RWPE2 (cell line): ENCODE data around the gene STX5.

Experiments used
- ATAC-seq: fragments of 200-7000 bp; cut with Tn5 transposase; 3 replicates; pipeline ENCODE4 v1.9.1; 2021; ENCODE audit warnings: low read depth
- DNase-seq: peaks from one replicate; pipeline ENCODE4 v3.0.0-alpha.2; 2020; ENCODE audit warnings: low spot score
- H3K27ac ChIP-seq: fragments of 450-650 bp; 2 replicates; pipeline ENCODE4 v1.5.1; 2017; ENCODE audit warnings: mild to moderate bottlenecking; ENCODE audit not compliant: poor library complexity, severe bottlenecking
- H3K27me3 ChIP-seq: fragments of 250-450 bp; sonication (Bioruptor Pico); 2 replicates; pipeline ENCODE4 v1.5.1; 2021; ENCODE audit warnings: mild to moderate bottlenecking, moderate library complexity; ENCODE audit not compliant: insufficient read depth, poor library complexity, severe bottlenecking
- H3K36me3 ChIP-seq: fragments of 250-450 bp; sonication (Bioruptor Pico); 2 replicates; pipeline ENCODE4 v1.5.1; 2020; ENCODE audit warnings: low read depth, mild to moderate bottlenecking, moderate library complexity
- H3K4me1 ChIP-seq: fragments of 250-450 bp; sonication (Bioruptor Pico); 2 replicates; pipeline ENCODE4 v1.5.1; 2021; ENCODE audit warnings: mild to moderate bottlenecking, moderate library complexity; ENCODE audit not compliant: insufficient read depth, poor library complexity, severe bottlenecking
- H3K4me3 ChIP-seq: fragments of 250-450 bp; sonication (Bioruptor Pico); 2 replicates; pipeline ENCODE4 v1.5.1; 2021; ENCODE audit warnings: mild to moderate bottlenecking, moderate library complexity; ENCODE audit not compliant: severe bottlenecking
- H3K9me3 ChIP-seq: fragments of 250-450 bp; sonication (Bioruptor Pico); 2 replicates; pipeline ENCODE4 v1.5.1; 2021; ENCODE audit warnings: mild to moderate bottlenecking, moderate library complexity; ENCODE audit not compliant: severe bottlenecking
- CTCF ChIP-seq: fragments of 450-650 bp; IDR thresholded peaks from one replicate; pipeline ENCODE4 v1.5.1; 2017; ENCODE audit warnings: mild to moderate bottlenecking, moderate library complexity; ENCODE audit not compliant: poor library complexity, severe bottlenecking

STX5 gene

GRCh38 chr11:62796281-62796680, 35.6 kb downstream of the STX5 start:
- Histone ChIP-seq H3K9me3 (no peaks in the 10 kb centered on the region), H3K27me3 (no peaks in the 10 kb centered on the region), H3K27ac (no peak overlapping the region), H3K36me3 (peaks cover 84% of the 10 kb centered on the region), H3K4me3 (no peak overlapping the region), H3K4me1 (peaks cover 3% of the 10 kb centered on the region)
- DNase-seq (no peak), ATAC-seq (no peak)
- no peak for TF ChIP-seq CTCF

GRCh38 chr11:62794201-62794775, 37.6 kb downstream of the STX5 start:
- H3K4me3 ChIP-seq = no peak overlapping the region
- H3K27me3 ChIP-seq = no peaks in the 10 kb centered on the region
- DNase-seq (no peak), ATAC-seq (no peak)
- TF ChIP-seq CTCF = no peak
- H3K4me1 ChIP-seq = peaks cover 3% of the 10 kb centered on the region
- H3K36me3 ChIP-seq = peaks cover 76% of the 10 kb centered on the region
- H3K9me3 ChIP-seq = no peaks in the 10 kb centered on the region
- H3K27ac ChIP-seq = no peak overlapping the region

DNA sequence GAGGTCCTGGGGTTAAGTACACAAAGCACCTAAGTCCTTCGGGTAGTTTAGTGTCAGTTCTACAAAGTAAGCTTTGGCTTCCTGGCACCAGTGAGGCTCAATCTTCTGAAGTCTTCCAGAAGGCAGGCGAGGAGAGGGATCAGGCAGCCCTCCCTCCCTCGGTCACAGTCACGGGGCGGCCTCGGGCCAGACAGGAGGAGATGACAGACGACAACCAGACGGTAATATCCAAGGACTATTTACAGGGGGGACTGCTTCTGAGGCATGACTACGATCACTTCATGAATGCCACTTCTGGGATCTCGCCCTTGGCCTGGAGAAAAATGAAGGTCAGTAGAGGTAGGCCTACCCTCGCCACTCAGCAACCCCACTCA, 39.7 kb downstream of the STX5 start:
- Histone ChIP-seq H3K4me1 (peaks cover 9% of the 10 kb centered on the region), H3K27ac (peak overlapping the region; percentile 90), H3K27me3 (no peaks in the 10 kb centered on the region), H3K4me3 (peak overlapping the region; percentile 97), H3K36me3 (peaks cover 69% of the 10 kb centered on the region), H3K9me3 (no peaks in the 10 kb centered on the region)
- no peak for TF ChIP-seq CTCF
- DNase-seq (no peak), ATAC-seq (no peak)

DNA sequence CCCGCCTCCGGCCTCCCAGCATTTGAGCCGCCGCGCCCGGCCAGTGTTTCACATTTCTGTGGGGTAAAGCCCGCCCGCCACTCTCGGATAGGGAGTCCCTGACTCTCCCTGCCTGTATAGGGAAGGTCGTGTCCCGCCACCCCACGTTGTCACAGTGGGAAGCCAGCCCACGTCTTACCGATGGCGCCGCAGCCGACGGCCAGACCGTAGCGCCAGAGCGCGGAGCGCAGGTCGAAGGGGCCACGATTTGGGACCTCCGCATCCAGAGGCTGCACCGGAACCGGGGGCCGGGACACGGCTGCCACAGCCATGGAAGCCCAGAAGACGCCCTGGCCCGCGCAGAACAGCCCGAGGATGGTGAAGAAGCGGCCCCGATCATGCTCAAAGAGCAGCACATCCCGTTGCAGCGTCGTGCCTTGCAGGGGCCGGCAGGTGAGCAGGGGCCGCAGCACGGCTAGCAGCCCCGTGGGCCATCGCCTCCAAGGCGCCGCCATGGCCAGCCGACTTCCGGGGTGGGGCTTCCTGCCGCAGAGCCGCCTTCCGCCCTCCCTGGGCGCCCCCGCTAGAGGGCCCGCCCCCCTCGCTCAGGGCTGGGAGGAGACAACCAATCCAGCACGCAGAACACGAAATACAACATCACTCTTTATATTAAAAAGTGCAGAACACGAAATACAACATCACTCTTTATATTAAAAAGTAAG, 40.2 kb downstream of the STX5 start, which contains the start of gene TMEM223:
Gene TMEM223 (minus strand): TSS at position 506 of the 701 bp plus-strand sequence. CDS start 12 bp downstream, at position 494.
- H3K27me3 ChIP-seq = no peaks in the 10 kb centered on the region
- H3K27ac ChIP-seq = peak within 1 kb of the TSS; percentile 90
- no peaks in the 10 kb centered on the region for H3K9me3 ChIP-seq
- peak; percentile 85 for DNase-seq
- H3K4me1 ChIP-seq = peaks cover 9% of the 10 kb centered on the region
- peak within 1 kb of the TSS; percentile 97 for H3K4me3 ChIP-seq
- peaks cover 64% of the 10 kb centered on the region for H3K36me3 ChIP-seq
- TF ChIP-seq CTCF = no peak
- ATAC-seq = peak; percentile 80

GRCh38 chr11:62789576-62789975, 42.3 kb downstream of the STX5 start:
- no peaks in the 10 kb centered on the region for H3K27me3 ChIP-seq
- no peak for ATAC-seq
- no peak overlapping the region for H3K4me3 ChIP-seq
- TF ChIP-seq CTCF = no peak
- no peak for DNase-seq
- peaks cover 9% of the 10 kb centered on the region for H3K4me1 ChIP-seq
- no peaks in the 10 kb centered on the region for H3K9me3 ChIP-seq
- H3K27ac ChIP-seq = peak overlapping the region; percentile 90
- H3K36me3 ChIP-seq = peaks cover 49% of the 10 kb centered on the region
